Neutrophil (primary cell): Measurements from ENCODE around the gene ZCCHC13.

Source experiments
- H3K27ac ChIP-seq: fragments of 200-600 bp; sonication (generic); 2 replicates; pipeline ENCODE4 v1.5.1; 2016; ENCODE audit warnings: mild to moderate bottlenecking, moderate library complexity
- H3K27me3 ChIP-seq: fragments of 200-600 bp; sonication (generic); 2 replicates; pipeline ENCODE4 v1.6.0; 2016; ENCODE audit warnings: mild to moderate bottlenecking
- H3K36me3 ChIP-seq: fragments of 200-600 bp; sonication (generic); 2 replicates; pipeline ENCODE4 v1.5.1; 2017
- H3K4me1 ChIP-seq, 2 experiments: fragments of 200-600 bp in 1 of 2; sonication (generic) in 1 of 2; 1 replicate in 1 of 2; 2 replicates in 1 of 2; pipeline versions ENCODE4 v1.5.1 to v1.6.1; 2013 to 2016; ENCODE audit warnings: low read depth in 1 of 2, low read length in 1 of 2, mild to moderate bottlenecking in 1 of 2, moderate library complexity in 1 of 2; ENCODE audit not compliant: control insufficient read depth in 1 of 2, insufficient read depth in 1 of 2
- H3K4me3 ChIP-seq, 2 experiments: fragments of 200-600 bp in 1 of 2; sonication (generic) in 1 of 2; 1 replicate in 1 of 2; 2 replicates in 1 of 2; pipeline ENCODE4 v1.5.1; 2013 to 2016; ENCODE audit warnings: low read depth in 1 of 2, low read length in 1 of 2, mild to moderate bottlenecking in 1 of 2, moderate library complexity in 1 of 2
- H3K9me3 ChIP-seq: fragments of 200-600 bp; sonication (generic); 2 replicates; pipeline ENCODE4 v1.5.1; 2016
- TF ChIP-seq, protein P1 (sequence below): fragments of 200-600 bp; sonication (generic); IDR thresholded peaks from 2 replicates; pipeline ENCODE4 v1.5.1; 2016; ENCODE audit warnings: antibody characterized with exemption

ZCCHC13 gene

DNA sequence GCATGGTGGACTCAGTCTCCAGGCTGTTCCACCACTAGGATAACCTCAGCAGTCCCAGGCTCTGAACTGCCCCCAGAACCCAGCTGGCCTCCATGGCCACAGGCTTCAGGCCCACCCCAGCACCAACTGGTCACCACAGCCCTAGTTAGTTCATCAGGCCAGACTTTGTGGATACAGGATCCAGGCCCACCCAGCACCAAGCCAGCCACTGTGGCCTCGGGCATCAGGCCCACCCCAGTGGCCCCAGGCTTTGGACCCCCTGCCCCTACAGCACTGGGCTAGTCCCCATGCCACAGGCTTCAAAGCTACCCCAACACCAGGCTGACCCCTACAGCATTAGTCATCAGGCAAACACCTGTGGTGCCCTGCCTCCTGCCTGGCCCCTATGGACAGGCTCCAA is 50.0 kb downstream of the ZCCHC13 start:
- H3K27me3 ChIP-seq = no peaks in the 10 kb centered on the region
- no peaks in the 10 kb centered on the region for H3K9me3 ChIP-seq
- no peak overlapping the region for H3K4me3 ChIP-seq
- no peaks in the 10 kb centered on the region for H3K36me3 ChIP-seq
- H3K27ac ChIP-seq = no peak overlapping the region
- TF ChIP-seq, protein P1, sequence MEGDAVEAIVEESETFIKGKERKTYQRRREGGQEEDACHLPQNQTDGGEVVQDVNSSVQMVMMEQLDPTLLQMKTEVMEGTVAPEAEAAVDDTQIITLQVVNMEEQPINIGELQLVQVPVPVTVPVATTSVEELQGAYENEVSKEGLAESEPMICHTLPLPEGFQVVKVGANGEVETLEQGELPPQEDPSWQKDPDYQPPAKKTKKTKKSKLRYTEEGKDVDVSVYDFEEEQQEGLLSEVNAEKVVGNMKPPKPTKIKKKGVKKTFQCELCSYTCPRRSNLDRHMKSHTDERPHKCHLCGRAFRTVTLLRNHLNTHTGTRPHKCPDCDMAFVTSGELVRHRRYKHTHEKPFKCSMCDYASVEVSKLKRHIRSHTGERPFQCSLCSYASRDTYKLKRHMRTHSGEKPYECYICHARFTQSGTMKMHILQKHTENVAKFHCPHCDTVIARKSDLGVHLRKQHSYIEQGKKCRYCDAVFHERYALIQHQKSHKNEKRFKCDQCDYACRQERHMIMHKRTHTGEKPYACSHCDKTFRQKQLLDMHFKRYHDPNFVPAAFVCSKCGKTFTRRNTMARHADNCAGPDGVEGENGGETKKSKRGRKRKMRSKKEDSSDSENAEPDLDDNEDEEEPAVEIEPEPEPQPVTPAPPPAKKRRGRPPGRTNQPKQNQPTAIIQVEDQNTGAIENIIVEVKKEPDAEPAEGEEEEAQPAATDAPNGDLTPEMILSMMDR = no peak
- H3K4me1 ChIP-seq = no peaks in the 10 kb centered on the region
